Keratinocyte (primary cell): ENCODE data around the gene ZBP1. TPM values are rescaled to one million over a fixed set of nuclear protein-coding genes. Genes with fewer than 3 reads are reported as not detected.

ENCODE experiments used
- DNase-seq: peaks from one replicate; pipeline ENCODE4 v3.0.0-alpha.2; 2011; ENCODE audit warnings: low read depth, missing footprints, low spot score
- FAIRE-seq: peaks from 2 replicates; lab custom pipeline; 2011; peaks lifted over from hg19 to GRCh38; lab: Jason Lieb, UNC
- H2AFZ ChIP-seq: 2 replicates; pipeline ENCODE4 v1.6.0; 2012; ENCODE audit warnings: low read length, control low read depth, inconsistent platforms; ENCODE audit not compliant: control insufficient read depth
- H3K27ac ChIP-seq: 2 replicates; pipeline ENCODE4 v1.5.1; 2011; ENCODE audit warnings: low read length; ENCODE audit not compliant: control insufficient read depth, insufficient read depth
- H3K27me3 ChIP-seq: 3 replicates; pipeline ENCODE4 v1.6.0; 2011; ENCODE audit warnings: low read length; ENCODE audit not compliant: control insufficient read depth, insufficient read depth; ENCODE audit errors: extremely low read depth
- H3K36me3 ChIP-seq, 2 experiments: 2 replicates in 1 of 2; 3 replicates in 1 of 2; pipeline ENCODE4 v1.5.1; 2011; ENCODE audit warnings: low read length in 2 of 2, mild to moderate bottlenecking in 1 of 2; ENCODE audit not compliant: control insufficient read depth in 2 of 2, insufficient read depth in 2 of 2; ENCODE audit errors: extremely low read depth in 1 of 2
- H3K4me1 ChIP-seq: 3 replicates; pipeline ENCODE4 v1.5.1; 2011; ENCODE audit warnings: low read length; ENCODE audit not compliant: control insufficient read depth, insufficient read depth; ENCODE audit errors: extremely low read depth
- H3K4me2 ChIP-seq: 3 replicates; pipeline ENCODE4 v1.6.0; 2011; ENCODE audit warnings: low read depth, low read length; ENCODE audit not compliant: control insufficient read depth, insufficient read depth; ENCODE audit errors: extremely low read depth
- H3K4me3 ChIP-seq, 3 experiments: fragments of 200-600 bp in 1 of 3; sonication (generic) in 1 of 3; 2 replicates in 2 of 3; 3 replicates in 1 of 3; pipeline ENCODE4 v1.5.1; 2011 to 2016; ENCODE audit warnings: low read length in 3 of 3, mild to moderate bottlenecking in 3 of 3, control low read depth in 2 of 3, inconsistent platforms in 1 of 3, low read depth in 1 of 3, mixed read lengths in 1 of 3, mixed run types in 1 of 3, moderate library complexity in 1 of 3; ENCODE audit not compliant: control insufficient read depth in 2 of 3, insufficient read depth in 2 of 3; ENCODE audit errors: extremely low read depth in 1 of 3
- H3K79me2 ChIP-seq: 2 replicates; pipeline ENCODE4 v1.6.0; 2012; ENCODE audit warnings: low read length; ENCODE audit not compliant: control insufficient read depth, insufficient read depth
- H3K9ac ChIP-seq: 3 replicates; pipeline ENCODE4 v1.6.0; 2011; ENCODE audit warnings: low read length; ENCODE audit not compliant: control insufficient read depth, insufficient read depth; ENCODE audit errors: extremely low read depth
- H3K9me1 ChIP-seq: 3 replicates; pipeline ENCODE4 v1.6.0; 2011; ENCODE audit warnings: low read length; ENCODE audit not compliant: control insufficient read depth, insufficient read depth; ENCODE audit errors: extremely low read depth
- H3K9me3 ChIP-seq: 2 replicates; pipeline ENCODE4 v1.5.1; 2012; ENCODE audit warnings: low read depth, low read length; ENCODE audit not compliant: control insufficient read depth
- H4K20me1 ChIP-seq: 3 replicates; pipeline ENCODE4 v1.6.0; 2011; ENCODE audit warnings: low read length; ENCODE audit not compliant: control insufficient read depth, insufficient read depth; ENCODE audit errors: extremely low read depth
- EZH2 ChIP-seq: IDR thresholded peaks from one replicate; pipeline ENCODE4 v1.6.1; 2012; ENCODE audit warnings: inconsistent platforms, mild to moderate bottlenecking, low read length, moderate library complexity
- dilution Hi-C: fragments of 300-500 bp; cut with MboI; formaldehyde crosslinking; loops from one replicate; pipeline ENCODE4 v1.7.0; 2020; ENCODE audit warnings: low sequenced_read_pairs; ENCODE audit not compliant: extremely low pct_ligation_motif_present
- polyA plus RNA-seq, 5 experiments: library from polyadenylated mRNA; depleted of rRNA in 3 of 5; stranded (reverse) in 3 of 5; stranded (forward) in 1 of 5; unstranded in 1 of 5; fragments of >200 nt; gene quantifications; 1 replicate in 1 of 5; 2 replicates in 3 of 5; 3 replicates in 1 of 5; pipeline versions ENCODE4 v1.2.1 to v1.2.3, GENCODE V29; 2011 to 2012; ENCODE audit warnings: missing spikeins in 2 of 5, low read depth in 1 of 5, low replicate concordance in 1 of 5
- TF ChIP-seq, protein P1 (sequence below), 3 experiments: IDR thresholded peaks in 1 of 3; conservative IDR thresholded peaks in 1 of 3; optimal IDR thresholded peaks in 1 of 3; 2 replicates in 2 of 3; 3 replicates in 1 of 3; pipeline versions ENCODE3 to v1.5.1; 2011; ENCODE audit warnings: low read length in 3 of 3, mild to moderate bottlenecking in 3 of 3, moderate library complexity in 2 of 3, control low read depth in 1 of 3, inconsistent platforms in 1 of 3; ENCODE audit not compliant: insufficient read depth in 2 of 3; ENCODE audit errors: extremely low read depth in 1 of 3

The ZBP1 gene
- polyA plus RNA-seq, 1 donor (not counting 4 experiments of a cell fraction or from before 2014, with no cell fraction given): 0.08 TPM

DNA sequence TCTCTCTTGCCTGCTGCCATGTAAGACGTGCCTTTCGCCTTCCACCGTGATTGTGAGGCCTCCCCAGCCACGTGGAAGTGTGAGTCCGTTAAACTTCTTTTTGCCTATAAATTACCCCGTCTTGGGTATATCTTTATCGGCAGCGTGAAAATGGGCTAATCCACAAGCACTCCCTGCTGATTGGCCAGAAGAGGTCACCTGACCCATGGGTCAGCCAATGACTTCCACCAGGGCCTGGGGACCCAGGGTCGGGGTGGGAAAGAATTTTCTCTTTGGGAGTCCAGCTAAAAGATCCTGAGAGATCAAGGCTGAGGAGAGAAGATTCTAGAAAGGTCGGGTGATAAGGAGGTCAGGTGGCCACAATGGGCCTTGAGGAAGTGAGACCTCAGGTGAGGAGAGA lies 17.1 kb downstream of the ZBP1 start:
- no peaks in the 10 kb centered on the region for H4K20me1 ChIP-seq
- no peaks in the 10 kb centered on the region for H3K9me3 ChIP-seq
- H3K9me1 ChIP-seq: no peaks in the 10 kb centered on the region
- H3K27ac ChIP-seq: no peak overlapping the region
- DNase-seq (no peak), FAIRE-seq (no peak)
- peaks cover 2% of the 10 kb centered on the region for H3K4me1 ChIP-seq
- no peaks in the 10 kb centered on the region for H3K79me2 ChIP-seq
- H2AFZ ChIP-seq: no peak overlapping the region
- dilution Hi-C loops: loop anchor here (25.0 kb wide), 1 partner anchor 584 kb away; no protein-coding TSS in a partner anchor
- H3K4me2 ChIP-seq: no peak overlapping the region
- no peak overlapping the region for H3K9ac ChIP-seq
- H3K36me3 ChIP-seq: no peaks in the 10 kb centered on the region
- TF ChIP-seq EZH2: no peak
- H3K4me3 ChIP-seq: no peak overlapping the region
- peaks cover 17% of the 10 kb centered on the region for H3K27me3 ChIP-seq

DNA sequence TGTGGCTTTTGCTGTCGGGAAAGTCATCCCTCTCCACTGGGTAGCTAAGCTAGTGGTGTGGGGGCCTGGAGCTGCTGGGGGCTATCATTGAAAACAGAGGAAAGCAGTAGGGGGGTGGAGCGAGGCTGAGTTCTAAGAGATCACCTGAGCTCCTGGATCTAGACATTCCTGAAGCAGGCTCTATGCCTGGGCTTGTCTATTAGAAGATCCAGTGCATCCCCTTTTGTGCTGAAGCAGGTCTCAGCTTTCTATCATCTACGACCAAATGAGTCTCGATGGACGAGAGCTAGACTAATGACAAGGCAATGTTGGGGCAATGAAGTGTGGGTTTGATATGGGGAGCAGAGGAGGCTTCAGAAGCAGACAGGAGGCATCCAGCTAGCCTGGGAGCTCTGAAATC lies 18.5 kb downstream of the ZBP1 start:
- no peak for FAIRE-seq
- H3K9me1 ChIP-seq: no peaks in the 10 kb centered on the region
- no peaks in the 10 kb centered on the region for H3K79me2 ChIP-seq
- no peak overlapping the region for H3K4me2 ChIP-seq
- H3K36me3 ChIP-seq: no peaks in the 10 kb centered on the region
- H3K9me3 ChIP-seq: no peaks in the 10 kb centered on the region
- DNase-seq: no peak
- TF ChIP-seq EZH2: no peak
- TF ChIP-seq, protein P1, sequence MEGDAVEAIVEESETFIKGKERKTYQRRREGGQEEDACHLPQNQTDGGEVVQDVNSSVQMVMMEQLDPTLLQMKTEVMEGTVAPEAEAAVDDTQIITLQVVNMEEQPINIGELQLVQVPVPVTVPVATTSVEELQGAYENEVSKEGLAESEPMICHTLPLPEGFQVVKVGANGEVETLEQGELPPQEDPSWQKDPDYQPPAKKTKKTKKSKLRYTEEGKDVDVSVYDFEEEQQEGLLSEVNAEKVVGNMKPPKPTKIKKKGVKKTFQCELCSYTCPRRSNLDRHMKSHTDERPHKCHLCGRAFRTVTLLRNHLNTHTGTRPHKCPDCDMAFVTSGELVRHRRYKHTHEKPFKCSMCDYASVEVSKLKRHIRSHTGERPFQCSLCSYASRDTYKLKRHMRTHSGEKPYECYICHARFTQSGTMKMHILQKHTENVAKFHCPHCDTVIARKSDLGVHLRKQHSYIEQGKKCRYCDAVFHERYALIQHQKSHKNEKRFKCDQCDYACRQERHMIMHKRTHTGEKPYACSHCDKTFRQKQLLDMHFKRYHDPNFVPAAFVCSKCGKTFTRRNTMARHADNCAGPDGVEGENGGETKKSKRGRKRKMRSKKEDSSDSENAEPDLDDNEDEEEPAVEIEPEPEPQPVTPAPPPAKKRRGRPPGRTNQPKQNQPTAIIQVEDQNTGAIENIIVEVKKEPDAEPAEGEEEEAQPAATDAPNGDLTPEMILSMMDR (optimal IDR thresholded peaks at IDR 0.05 in 1 of 3, IDR thresholded peaks at IDR 0.05 in 1 of 3, conservative IDR thresholded peaks at IDR 0.05 in 1 of 3; ENCODE audit: extremely low read depth in 1 of 3, insufficient read depth in 2 of 3, low read length in 3 of 3): no peak
- dilution Hi-C loops: loop anchor here (25.0 kb wide), 1 partner anchor 586 kb away; no protein-coding TSS in a partner anchor
- peaks cover 2% of the 10 kb centered on the region for H3K4me1 ChIP-seq
- no peak overlapping the region for H2AFZ ChIP-seq
- H3K4me3 ChIP-seq: no peak overlapping the region
- H4K20me1 ChIP-seq: no peaks in the 10 kb centered on the region
- peaks cover 24% of the 10 kb centered on the region for H3K27me3 ChIP-seq
- no peak overlapping the region for H3K9ac ChIP-seq
- no peak overlapping the region for H3K27ac ChIP-seq

DNA sequence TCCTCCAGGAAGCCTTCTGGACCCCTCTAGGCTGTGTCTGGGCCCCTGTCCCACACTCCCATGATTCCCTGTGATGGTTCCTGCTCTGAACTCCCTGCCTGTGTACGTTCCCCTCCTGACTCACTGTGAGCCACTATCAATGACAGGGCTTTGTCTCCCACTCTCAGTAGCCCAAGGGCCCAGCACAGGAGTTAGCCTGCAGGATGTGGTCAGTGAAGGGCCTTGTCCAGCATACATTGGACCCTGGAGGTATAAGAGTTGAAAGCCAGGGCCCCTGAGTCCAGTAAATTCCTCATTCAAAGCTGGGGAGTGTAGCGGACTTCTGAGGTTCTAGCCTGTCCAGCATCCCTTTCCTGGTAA lies 19.0 kb downstream of the ZBP1 start:
- Histone ChIP-seq H4K20me1 (no peaks in the 10 kb centered on the region), H3K36me3 (no peaks in the 10 kb centered on the region), H3K27me3 (peaks cover 18% of the 10 kb centered on the region), H3K4me3 (no peak overlapping the region), H3K4me2 (no peak overlapping the region), H3K27ac (no peak overlapping the region), H2AFZ (no peak overlapping the region), H3K79me2 (no peaks in the 10 kb centered on the region), H3K9me3 (no peaks in the 10 kb centered on the region), H3K9me1 (no peaks in the 10 kb centered on the region), H3K4me1 (peaks cover 2% of the 10 kb centered on the region), H3K9ac (no peak overlapping the region)
- FAIRE-seq (no peak), DNase-seq (no peak)
- TF ChIP-seq EZH2: no peak
- TF ChIP-seq, protein P1 (optimal IDR thresholded peaks at IDR 0.05 in 1 of 3, IDR thresholded peaks at IDR 0.05 in 1 of 3, conservative IDR thresholded peaks at IDR 0.05 in 1 of 3; ENCODE audit: extremely low read depth in 1 of 3, insufficient read depth in 2 of 3, low read length in 3 of 3): no peak
- dilution Hi-C loops: loop anchor here (25.0 kb wide), 1 partner anchor 586 kb away; no protein-coding TSS in a partner anchor
